Prostate gland (tissue), 2 donors: ENCODE measurements around the gene ID3. TPM values are rescaled to one million over a fixed set of nuclear protein-coding genes. Genes with fewer than 3 reads are reported as not detected.

ENCODE experiments used
- DNase-seq: peaks from one replicate; pipeline ENCODE4 v3.0.0-alpha.2; 2019; ENCODE audit warnings: low spot score
- H3K27ac ChIP-seq, 2 donors: fragments of 200-600 bp; sonication (generic); 2 replicates each; pipeline ENCODE4 v1.5.1; 2017 to 2019
- H3K27me3 ChIP-seq: fragments of 200-600 bp; sonication (generic); replicated peaks from 2 replicates; pipeline ENCODE4 v1.5.1; 2019; ENCODE audit not compliant: insufficient read depth
- H3K36me3 ChIP-seq, 2 donors: fragments of 200-600 bp; sonication (generic); 1 replicate in 1 of 2; 2 replicates in 1 of 2; pipeline versions ENCODE4 v1.5.1 to v1.8.1; 2017 to 2019
- H3K4me1 ChIP-seq: fragments of 200-600 bp; sonication (generic); replicated peaks from 2 replicates; pipeline ENCODE4 v1.5.1; 2019
- H3K4me3 ChIP-seq, 2 donors: fragments of 200-600 bp; sonication (generic); 2 replicates each; pipeline ENCODE4 v1.5.1; 2017 to 2019
- H3K9me3 ChIP-seq: fragments of 200-600 bp; sonication (generic); 2 replicates; pipeline ENCODE4 v1.5.1; 2017
- CTCF ChIP-seq, 4 experiments: fragments of 200-600 bp in 2 of 4; fragments of 450-650 bp in 2 of 4; sonication (generic) in 2 of 4; IDR thresholded peaks; 1 replicate in 3 of 4; 2 replicates in 1 of 4; pipeline ENCODE4 v1.5.1; 2016 to 2019; ENCODE audit warnings: antibody characterized with exemption in 4 of 4, mild to moderate bottlenecking in 2 of 4, moderate library complexity in 2 of 4
- POLR2A ChIP-seq: fragments of 450-650 bp; IDR thresholded peaks from one replicate; pipeline ENCODE4 v1.6.1; 2016; ENCODE audit warnings: antibody characterized with exemption, mild to moderate bottlenecking
- POLR2AphosphoS5 ChIP-seq: sonication (generic); formaldehyde crosslinking; IDR thresholded peaks from one replicate; pipeline ENCODE4 v1.6.1; 2017; ENCODE audit warnings: antibody characterized with exemption
- WGBS: methylation state at CpG from one replicate; pipeline ENCODE4 v1.1.5; 2018; 5-methylcytosine and 5-hydroxymethylcytosine counted together
- intact Hi-C: fragments of 100-400 bp; cut with DNase I; formaldehyde crosslinking; loops from one replicate; pipeline ENCODE4 v1.14.2; 2022
- total RNA-seq, 2 donors: library from RNA; depleted of rRNA; stranded (reverse); fragments of >200 nt; gene quantifications; one replicate each; pipeline ENCODE4 v1.1.0, GENCODE V29; 2016

ID3 gene
- total RNA-seq, 2 donors from 2014 or later = 151 to 184 TPM

- no peak for TF ChIP-seq POLR2A
- TF ChIP-seq CTCF (IDR thresholded peaks at IDR 0.05) = no peak
- no peak for TF ChIP-seq POLR2AphosphoS5
- WGBS = 35% methylated on average over 9 of the region's 9 CpGs
- Histone ChIP-seq H3K27me3 (no peaks in the 10 kb centered on the region), H3K4me1 (no peaks in the 10 kb centered on the region), H3K4me3 (no peak overlapping the region), H3K36me3 (no peaks in the 10 kb centered on the region), H3K9me3 (no peaks in the 10 kb centered on the region), H3K27ac (no peak overlapping the region)
- intact Hi-C loops = no loop called here
- DNase-seq = no peak
Observed at GRCh38 chr1:23548704-23549143, 10.6 kb downstream of the ID3 start.

- DNase-seq = no peak
- no peak overlapping the region for H3K4me3 ChIP-seq
- H3K4me1 ChIP-seq = no peaks in the 10 kb centered on the region
- H3K9me3 ChIP-seq = no peaks in the 10 kb centered on the region
- TF ChIP-seq CTCF (IDR thresholded peaks at IDR 0.05) (no peak), POLR2AphosphoS5 (no peak)
- intact Hi-C loops = no loop called here
- 57% methylated on average over 8 of the region's 8 CpGs for WGBS
- H3K36me3 ChIP-seq = no peaks in the 10 kb centered on the region
- no peaks in the 10 kb centered on the region for H3K27me3 ChIP-seq
- H3K27ac ChIP-seq = no peak overlapping the region
Observed at GRCh38 chr1:23546897-23547584, 12.3 kb downstream of the ID3 start.

- H3K36me3 ChIP-seq = no peaks in the 10 kb centered on the region
- intact Hi-C loops = no loop called here
- H3K27me3 ChIP-seq = no peaks in the 10 kb centered on the region
- DNase-seq = no peak
- H3K27ac ChIP-seq = no peak overlapping the region
- 89% methylated on average over 9 of the region's 9 CpGs for WGBS
- TF ChIP-seq CTCF (IDR thresholded peaks at IDR 0.05) (no peak), POLR2A (no peak), POLR2AphosphoS5 (no peak)
- H3K4me1 ChIP-seq = no peaks in the 10 kb centered on the region
- no peaks in the 10 kb centered on the region for H3K9me3 ChIP-seq
- no peak overlapping the region for H3K4me3 ChIP-seq
Observed at GRCh38 chr1:23545851-23546250, 13.4 kb downstream of the ID3 start.

- H3K4me1 ChIP-seq = no peaks in the 10 kb centered on the region
- no peaks in the 10 kb centered on the region for H3K27me3 ChIP-seq
- H3K27ac ChIP-seq = no peak overlapping the region
- H3K4me3 ChIP-seq = no peak overlapping the region
- no peaks in the 10 kb centered on the region for H3K9me3 ChIP-seq
- no peaks in the 10 kb centered on the region for H3K36me3 ChIP-seq
- DNase-seq = peak; percentile 76
- 41% methylated on average over 8 of the region's 8 CpGs for WGBS
- intact Hi-C loops = loop anchor here (1.0 kb wide), 1 partner anchor 93 kb away; no protein-coding TSS in a partner anchor
- TF ChIP-seq POLR2A = no peak
- TF ChIP-seq POLR2AphosphoS5 = peak; percentile 75
- TF ChIP-seq CTCF (IDR thresholded peaks at IDR 0.05) = peak; percentile 72 to 98 (median 96)
Observed at GRCh38 chr1:23544444-23545389, 14.6 kb downstream of the ID3 start.
